Ovary (tissue), 3 donors: ENCODE data around the gene ANAPC16.

Experiments used
- POLR2A ChIP-seq: fragments of 450-650 bp; IDR thresholded peaks from one replicate; pipeline ENCODE4 v1.6.1; 2017; ENCODE audit warnings: antibody characterized with exemption, mild to moderate bottlenecking, moderate library complexity
- TF ChIP-seq, protein P1 (sequence below), 3 donors: fragments of 450-650 bp in 2 of 3; fragments of 200-600 bp in 1 of 3; IDR thresholded peaks; one replicate each; pipeline versions ENCODE4 v1.5.1 to v1.8.0; 2016 to 2022; ENCODE audit warnings: antibody characterized with exemption in 3 of 3, mild to moderate bottlenecking in 1 of 3
- donor health status: DM: no; HTN: no; CAD: no.

DNA sequence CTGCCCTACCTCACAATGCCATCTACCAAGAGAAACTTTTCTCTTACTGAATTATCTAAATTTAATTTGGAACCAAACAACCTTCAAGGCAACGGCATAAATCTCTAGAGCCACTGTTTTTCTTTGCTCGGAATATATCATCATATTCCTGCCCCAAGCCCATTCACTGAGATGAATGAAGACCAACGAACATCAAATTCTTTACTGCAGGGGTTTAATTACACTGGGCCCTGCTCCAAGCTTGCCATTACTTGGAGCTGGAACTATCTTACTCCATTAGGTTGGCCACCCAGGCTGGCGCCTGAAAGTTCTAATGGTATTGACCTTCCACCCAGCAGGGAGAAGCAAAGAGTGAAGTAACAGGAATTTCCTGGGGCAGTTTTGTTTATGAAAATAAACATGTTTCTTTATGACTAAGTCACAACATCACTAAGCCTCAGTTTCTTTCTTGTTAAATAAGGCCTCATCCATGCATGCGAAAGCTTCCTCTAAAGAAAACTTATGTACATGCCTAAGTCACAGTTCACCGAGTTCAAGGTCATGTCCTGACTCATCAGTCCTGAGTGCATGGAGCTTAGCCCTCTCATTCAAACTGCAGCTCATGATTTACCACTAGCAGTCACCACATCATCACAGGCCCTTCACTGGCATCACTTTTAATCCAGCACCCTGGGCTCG lies 42.1 kb upstream of the ANAPC16 start:
- TF ChIP-seq, protein P1, sequence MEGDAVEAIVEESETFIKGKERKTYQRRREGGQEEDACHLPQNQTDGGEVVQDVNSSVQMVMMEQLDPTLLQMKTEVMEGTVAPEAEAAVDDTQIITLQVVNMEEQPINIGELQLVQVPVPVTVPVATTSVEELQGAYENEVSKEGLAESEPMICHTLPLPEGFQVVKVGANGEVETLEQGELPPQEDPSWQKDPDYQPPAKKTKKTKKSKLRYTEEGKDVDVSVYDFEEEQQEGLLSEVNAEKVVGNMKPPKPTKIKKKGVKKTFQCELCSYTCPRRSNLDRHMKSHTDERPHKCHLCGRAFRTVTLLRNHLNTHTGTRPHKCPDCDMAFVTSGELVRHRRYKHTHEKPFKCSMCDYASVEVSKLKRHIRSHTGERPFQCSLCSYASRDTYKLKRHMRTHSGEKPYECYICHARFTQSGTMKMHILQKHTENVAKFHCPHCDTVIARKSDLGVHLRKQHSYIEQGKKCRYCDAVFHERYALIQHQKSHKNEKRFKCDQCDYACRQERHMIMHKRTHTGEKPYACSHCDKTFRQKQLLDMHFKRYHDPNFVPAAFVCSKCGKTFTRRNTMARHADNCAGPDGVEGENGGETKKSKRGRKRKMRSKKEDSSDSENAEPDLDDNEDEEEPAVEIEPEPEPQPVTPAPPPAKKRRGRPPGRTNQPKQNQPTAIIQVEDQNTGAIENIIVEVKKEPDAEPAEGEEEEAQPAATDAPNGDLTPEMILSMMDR (IDR thresholded peaks at IDR 0.05), result no peak
- TF ChIP-seq POLR2A, result no peak
